Fibroblast of pulmonary artery (primary cell): ENCODE measurements around the gene PNMT.

Source experiments
- DNase-seq: peaks from one replicate; pipeline ENCODE4 v3.0.0-alpha.2; 2010; ENCODE audit warnings: low read depth
- H3K4me3 ChIP-seq: replicated peaks from 2 replicates; pipeline ENCODE4 v1.5.1; 2011; ENCODE audit warnings: low read depth, mild to moderate bottlenecking, control low read depth, low read length, moderate library complexity
- TF ChIP-seq, protein P1 (sequence below): IDR thresholded peaks from 2 replicates; pipeline ENCODE4 v1.5.1; 2011; ENCODE audit warnings: mild to moderate bottlenecking, control low read depth, low read length, inconsistent platforms; ENCODE audit errors: missing control alignments

Gene PNMT

GRCh38 chr17:39653662-39654331, 14.5 kb upstream of the PNMT start:
- H3K4me3 ChIP-seq = no peak overlapping the region
- TF ChIP-seq, protein P1, sequence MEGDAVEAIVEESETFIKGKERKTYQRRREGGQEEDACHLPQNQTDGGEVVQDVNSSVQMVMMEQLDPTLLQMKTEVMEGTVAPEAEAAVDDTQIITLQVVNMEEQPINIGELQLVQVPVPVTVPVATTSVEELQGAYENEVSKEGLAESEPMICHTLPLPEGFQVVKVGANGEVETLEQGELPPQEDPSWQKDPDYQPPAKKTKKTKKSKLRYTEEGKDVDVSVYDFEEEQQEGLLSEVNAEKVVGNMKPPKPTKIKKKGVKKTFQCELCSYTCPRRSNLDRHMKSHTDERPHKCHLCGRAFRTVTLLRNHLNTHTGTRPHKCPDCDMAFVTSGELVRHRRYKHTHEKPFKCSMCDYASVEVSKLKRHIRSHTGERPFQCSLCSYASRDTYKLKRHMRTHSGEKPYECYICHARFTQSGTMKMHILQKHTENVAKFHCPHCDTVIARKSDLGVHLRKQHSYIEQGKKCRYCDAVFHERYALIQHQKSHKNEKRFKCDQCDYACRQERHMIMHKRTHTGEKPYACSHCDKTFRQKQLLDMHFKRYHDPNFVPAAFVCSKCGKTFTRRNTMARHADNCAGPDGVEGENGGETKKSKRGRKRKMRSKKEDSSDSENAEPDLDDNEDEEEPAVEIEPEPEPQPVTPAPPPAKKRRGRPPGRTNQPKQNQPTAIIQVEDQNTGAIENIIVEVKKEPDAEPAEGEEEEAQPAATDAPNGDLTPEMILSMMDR = peak; percentile 92
- DNase-seq = peak; percentile 48

DNA sequence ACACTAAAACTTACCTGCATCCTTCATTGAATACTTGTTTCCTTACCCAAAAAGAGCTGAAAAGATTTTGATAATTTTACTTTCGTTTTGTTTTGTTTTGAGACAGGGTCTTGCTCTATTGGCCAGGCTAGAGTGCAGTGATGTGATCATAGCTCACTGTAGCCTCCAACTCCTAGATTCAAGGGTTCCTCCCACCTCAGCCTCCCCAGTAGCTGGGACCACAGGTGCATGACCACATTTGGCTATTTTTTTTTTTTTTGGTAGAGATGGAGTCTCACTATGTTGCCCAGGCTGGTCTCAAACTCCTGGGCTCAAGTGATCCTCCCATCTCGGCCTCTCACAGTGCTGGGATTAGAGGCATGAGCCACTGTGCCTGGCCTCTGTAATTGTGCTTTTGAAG, 13.1 kb upstream of the PNMT start:
- TF ChIP-seq, protein P1 = no peak
- no peak overlapping the region for H3K4me3 ChIP-seq
- DNase-seq = no peak

DNA sequence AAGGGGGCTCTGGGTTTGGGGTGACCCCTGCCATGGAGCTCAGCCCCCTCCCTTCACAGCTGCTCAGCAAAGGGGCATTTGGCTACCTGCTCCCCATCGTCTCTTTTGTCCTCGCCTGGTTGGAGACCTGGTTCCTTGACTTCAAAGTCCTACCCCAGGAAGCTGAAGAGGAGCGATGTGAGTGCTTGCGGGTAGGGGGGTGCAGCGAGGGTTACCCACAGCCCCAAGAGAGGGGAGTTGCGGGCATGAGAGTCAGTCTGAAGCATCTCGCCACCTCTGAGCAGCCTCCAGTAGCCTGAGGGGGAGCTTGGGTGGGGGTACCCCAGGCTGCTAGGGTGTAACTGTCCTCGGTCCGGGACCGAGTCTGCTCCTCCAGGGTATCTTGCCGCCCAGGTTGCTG, 9.9 kb upstream of the PNMT start:
- TF ChIP-seq, protein P1 = no peak
- no peak overlapping the region for H3K4me3 ChIP-seq
- DNase-seq = no peak

- DNase-seq = no peak
- H3K4me3 ChIP-seq = no peak overlapping the region
- TF ChIP-seq, protein P1 = no peak
Measured at GRCh38 chr17:39658760-39659159, 9.5 kb upstream of the PNMT start.

GRCh38 chr17:39659279-39660010, 8.8 kb upstream of the PNMT start:
- H3K4me3 ChIP-seq = no peak overlapping the region
- DNase-seq = no peak
- TF ChIP-seq, protein P1 = no peak

- TF ChIP-seq, protein P1 = no peak
- no peak overlapping the region for H3K4me3 ChIP-seq
- DNase-seq = no peak
Measured at GRCh38 chr17:39660011-39660360, 8.3 kb upstream of the PNMT start.
